Psoas muscle (tissue), 8 donors: ENCODE data around the gene WNT5B. TPM values are rescaled to one million over a fixed set of nuclear protein-coding genes. Genes with fewer than 3 reads are reported as not detected.

Experiments used
- ATAC-seq, 4 donors: fragments of 200-7000 bp; cut with Tn5 transposase; one replicate each; pipeline ENCODE4 v1.9.1; 2020; ENCODE audit warnings: moderate library complexity in 3 of 4, mild to moderate bottlenecking in 2 of 4
- DNase-seq, 2 donors: peaks; one replicate each; pipeline ENCODE4 v3.0.0-alpha.2; 2020
- H3K27ac ChIP-seq: fragments of 200-600 bp; one replicate; pipeline ENCODE4 v1.8.0; 2022
- H3K27me3 ChIP-seq, 3 donors: fragments of 200-600 bp in 1 of 3; one replicate each; pipeline versions ENCODE4 v1.6.1 to v1.8.0; 2013 to 2022; ENCODE audit warnings: low read length in 2 of 3, mild to moderate bottlenecking in 2 of 3, moderate library complexity in 1 of 3; ENCODE audit not compliant: insufficient read depth in 3 of 3
- H3K36me3 ChIP-seq, 2 donors: fragments of 200-600 bp in 1 of 2; one replicate each; pipeline versions ENCODE4 v1.6.1 to v1.8.0; 2013 to 2022; ENCODE audit warnings: low read depth in 1 of 2, mild to moderate bottlenecking in 1 of 2, moderate library complexity in 1 of 2; ENCODE audit not compliant: insufficient read depth in 1 of 2
- H3K4me1 ChIP-seq: fragments of 200-600 bp; one replicate; pipeline ENCODE4 v1.8.0; 2022
- H3K4me3 ChIP-seq: fragments of 200-600 bp; one replicate; pipeline ENCODE4 v1.8.0; 2022; ENCODE audit warnings: mild to moderate bottlenecking
- H3K9me3 ChIP-seq: fragments of 200-600 bp; one replicate; pipeline ENCODE4 v1.8.0; 2022
- CTCF ChIP-seq: fragments of 200-600 bp; IDR thresholded peaks from one replicate; pipeline ENCODE4 v1.8.0; 2022; ENCODE audit warnings: antibody characterized with exemption
- WGBS, 3 donors: extraction: QIAGEN DNeasy Blood & Tissue Kit; methylation state at CpG; one replicate each; pipeline versions ENCODE4 v1.1.6 to v1.1.7; 2013; 5-methylcytosine and 5-hydroxymethylcytosine counted together
- intact Hi-C, 2 donors: fragments of 100-400 bp; cut with DNase I; formaldehyde crosslinking; loops; one replicate each; pipeline versions ENCODE4 v1.11.0 to v1.14.2; 2022
- polyA plus RNA-seq, 3 donors: library from polyadenylated mRNA; stranded (reverse); fragments of 200-250 nt; gene quantifications; one replicate each; pipeline ENCODE4 v1.2.3, GENCODE V29; 2013
- total RNA-seq, 4 donors: library from RNA; stranded (reverse); fragmentation: NEBNext Ultra II Directional in 2 of 4; extraction: Animal tissue kit (Norgen Biotek cat#: 25700) in 2 of 4; gene quantifications; one replicate each; pipeline versions ENCODE4 v1.2.1 to v1.2.4, GENCODE V29; 2021 to 2023
- donor health status: healthy with polysubstance abuse.
- donor health status: DM: no; HTN: no; CAD: no; lungs with moderate emphysema.
- donor health status: Bipolar disorder and iron deficiency.
- donor health status: healthy.
- donor health status: DM: yes; HTN: yes; CAD: no.
- donor health status: DM: no; HTN: no; CAD: no.
- donor health status: DM: no; HTN: no; CAD: no.
- donor health status: DM: yes; HTN: yes; CAD: no.

WNT5B gene
- total and polyA plus RNA-seq, 7 donors = 0.43 to 4.8 (median 0.80) TPM

GRCh38 chr12:1608713-1609119, 20.3 kb upstream of the WNT5B start:
- intact Hi-C loops = no loop called here
- TF ChIP-seq CTCF = no peak
- Histone ChIP-seq H3K27me3 (no peaks in the 10 kb centered on the region), H3K9me3 (no peaks in the 10 kb centered on the region), H3K27ac (no peak overlapping the region), H3K36me3 (no peaks in the 10 kb centered on the region), H3K4me1 (peaks cover 10% of the 10 kb centered on the region), H3K4me3 (no peak overlapping the region)
- DNase-seq = no peak
- no peak for ATAC-seq
- WGBS, 3 donors = 40 to 66% (median 50%) methylated on average over 5 of the region's 5 CpGs

- no peak overlapping the region for H3K27ac ChIP-seq
- H3K4me1 ChIP-seq = peaks cover 10% of the 10 kb centered on the region
- WGBS, 3 donors = 90 to 97% (median 92%) methylated on average over 7 of the region's 7 CpGs
- intact Hi-C loops = no loop called here
- H3K9me3 ChIP-seq = no peaks in the 10 kb centered on the region
- DNase-seq (no peak), ATAC-seq (no peak)
- H3K4me3 ChIP-seq = no peak overlapping the region
- H3K36me3 ChIP-seq = no peaks in the 10 kb centered on the region
- no peaks in the 10 kb centered on the region for H3K27me3 ChIP-seq
- no peak for TF ChIP-seq CTCF
These were observed 18.9 kb upstream of the WNT5B start for GRCh38 chr12:1610072-1610643.

GRCh38 chr12:1611803-1612572, 17.0 kb upstream of the WNT5B start:
- intact Hi-C loops = no loop called here
- Histone ChIP-seq H3K4me1 (no peaks in the 10 kb centered on the region), H3K9me3 (no peaks in the 10 kb centered on the region), H3K36me3 (no peaks in the 10 kb centered on the region), H3K4me3 (no peak overlapping the region), H3K27ac (no peak overlapping the region), H3K27me3 (no peaks in the 10 kb centered on the region)
- WGBS, 3 donors = 40 to 59% (median 42%) methylated on average over 13 of the region's 13 CpGs
- no peak for TF ChIP-seq CTCF
- ATAC-seq (peak in 2 of 4 donors; percentile 24 to 54), DNase-seq (no peak)

GRCh38 chr12:1613860-1614259, 15.2 kb upstream of the WNT5B start:
- Histone ChIP-seq H3K4me3 (no peak overlapping the region), H3K27me3 (no peaks in the 10 kb centered on the region), H3K4me1 (no peaks in the 10 kb centered on the region), H3K36me3 (no peaks in the 10 kb centered on the region), H3K9me3 (no peaks in the 10 kb centered on the region), H3K27ac (no peak overlapping the region)
- intact Hi-C loops = no loop called here
- no peak for DNase-seq
- no peak for ATAC-seq
- TF ChIP-seq CTCF = no peak
- WGBS, 3 donors = 93 to 97% (median 93%) methylated on average over 4 of the region's 4 CpGs
